Coronary artery (tissue), 2 donors: ENCODE results near the gene OSBPL2.

ENCODE experiments used
- DNase-seq: peaks from one replicate; pipeline ENCODE4 v3.0.0-alpha.2; 2017; ENCODE audit warnings: low spot score
- H3K27ac ChIP-seq, 2 donors: fragments of 200-600 bp; sonication (generic); one replicate each; pipeline ENCODE4 v1.5.1; 2016 to 2019
- H3K4me3 ChIP-seq: fragments of 200-600 bp; sonication (generic); 2 replicates; pipeline ENCODE4 v1.5.1; 2016; ENCODE audit warnings: mild to moderate bottlenecking, moderate library complexity
- TF ChIP-seq, protein P1 (sequence below): fragments of 200-600 bp; sonication (generic); IDR thresholded peaks from one replicate; pipeline ENCODE4 v1.5.1; 2019; ENCODE audit warnings: antibody characterized with exemption

Gene OSBPL2

DNA sequence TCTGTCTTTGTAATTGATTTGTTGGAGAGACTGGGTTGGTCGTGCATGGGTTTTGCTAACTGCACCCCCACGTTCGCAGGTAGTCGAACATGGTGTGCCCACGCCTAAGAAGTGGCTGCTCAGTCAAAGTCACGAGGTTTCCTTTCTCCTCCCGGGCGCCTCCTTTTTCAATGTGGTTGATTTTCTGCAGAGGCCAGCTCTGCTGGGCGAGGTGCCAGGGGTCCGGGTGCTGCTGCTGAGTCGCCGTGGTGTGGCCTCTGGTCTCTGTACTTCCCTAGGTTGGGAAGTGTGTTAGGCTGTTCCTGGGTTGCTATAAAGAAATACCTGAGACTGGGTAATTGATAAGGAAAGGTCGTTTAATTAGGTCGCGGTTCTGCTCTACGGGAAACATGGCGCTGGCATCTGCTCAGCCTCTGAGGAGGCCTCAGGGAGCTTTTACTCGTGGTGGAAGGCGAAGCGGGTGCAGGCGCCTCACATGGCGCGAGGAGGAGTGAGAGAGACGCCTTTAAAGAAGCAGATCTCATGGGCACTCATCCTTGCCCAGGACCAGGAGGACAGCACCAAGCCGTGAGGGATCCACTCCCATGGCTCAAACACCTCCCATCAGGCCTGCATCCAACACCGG lies 14.1 kb downstream of the OSBPL2 start:
- Histone ChIP-seq H3K27ac (no peak overlapping the region), H3K4me3 (no peak overlapping the region)
- TF ChIP-seq, protein P1, sequence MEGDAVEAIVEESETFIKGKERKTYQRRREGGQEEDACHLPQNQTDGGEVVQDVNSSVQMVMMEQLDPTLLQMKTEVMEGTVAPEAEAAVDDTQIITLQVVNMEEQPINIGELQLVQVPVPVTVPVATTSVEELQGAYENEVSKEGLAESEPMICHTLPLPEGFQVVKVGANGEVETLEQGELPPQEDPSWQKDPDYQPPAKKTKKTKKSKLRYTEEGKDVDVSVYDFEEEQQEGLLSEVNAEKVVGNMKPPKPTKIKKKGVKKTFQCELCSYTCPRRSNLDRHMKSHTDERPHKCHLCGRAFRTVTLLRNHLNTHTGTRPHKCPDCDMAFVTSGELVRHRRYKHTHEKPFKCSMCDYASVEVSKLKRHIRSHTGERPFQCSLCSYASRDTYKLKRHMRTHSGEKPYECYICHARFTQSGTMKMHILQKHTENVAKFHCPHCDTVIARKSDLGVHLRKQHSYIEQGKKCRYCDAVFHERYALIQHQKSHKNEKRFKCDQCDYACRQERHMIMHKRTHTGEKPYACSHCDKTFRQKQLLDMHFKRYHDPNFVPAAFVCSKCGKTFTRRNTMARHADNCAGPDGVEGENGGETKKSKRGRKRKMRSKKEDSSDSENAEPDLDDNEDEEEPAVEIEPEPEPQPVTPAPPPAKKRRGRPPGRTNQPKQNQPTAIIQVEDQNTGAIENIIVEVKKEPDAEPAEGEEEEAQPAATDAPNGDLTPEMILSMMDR: no peak
- no peak for DNase-seq

DNA sequence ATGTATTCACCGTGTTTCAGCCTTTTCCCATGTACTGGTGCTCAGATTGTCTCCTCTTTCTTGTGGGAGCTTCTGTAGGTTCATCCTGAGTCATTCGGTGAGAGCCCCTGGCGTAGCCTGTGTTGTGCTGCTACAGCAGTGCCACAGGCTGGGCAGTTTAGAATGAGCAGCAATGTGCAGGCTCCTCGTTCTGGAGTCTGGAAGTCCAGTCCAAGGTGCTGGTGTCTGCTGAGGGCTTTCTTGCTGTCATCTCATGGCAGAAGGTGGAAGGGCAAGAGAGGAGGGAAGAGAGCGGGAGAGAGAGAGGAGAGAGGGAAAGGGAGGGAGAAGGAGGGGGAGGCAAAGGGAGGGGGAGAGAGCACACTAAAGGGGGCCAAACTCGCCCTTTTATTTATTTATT lies 15.1 kb downstream of the OSBPL2 start:
- TF ChIP-seq, protein P1: no peak
- Histone ChIP-seq H3K27ac (no peak overlapping the region), H3K4me3 (no peak overlapping the region)
- DNase-seq: no peak

DNA sequence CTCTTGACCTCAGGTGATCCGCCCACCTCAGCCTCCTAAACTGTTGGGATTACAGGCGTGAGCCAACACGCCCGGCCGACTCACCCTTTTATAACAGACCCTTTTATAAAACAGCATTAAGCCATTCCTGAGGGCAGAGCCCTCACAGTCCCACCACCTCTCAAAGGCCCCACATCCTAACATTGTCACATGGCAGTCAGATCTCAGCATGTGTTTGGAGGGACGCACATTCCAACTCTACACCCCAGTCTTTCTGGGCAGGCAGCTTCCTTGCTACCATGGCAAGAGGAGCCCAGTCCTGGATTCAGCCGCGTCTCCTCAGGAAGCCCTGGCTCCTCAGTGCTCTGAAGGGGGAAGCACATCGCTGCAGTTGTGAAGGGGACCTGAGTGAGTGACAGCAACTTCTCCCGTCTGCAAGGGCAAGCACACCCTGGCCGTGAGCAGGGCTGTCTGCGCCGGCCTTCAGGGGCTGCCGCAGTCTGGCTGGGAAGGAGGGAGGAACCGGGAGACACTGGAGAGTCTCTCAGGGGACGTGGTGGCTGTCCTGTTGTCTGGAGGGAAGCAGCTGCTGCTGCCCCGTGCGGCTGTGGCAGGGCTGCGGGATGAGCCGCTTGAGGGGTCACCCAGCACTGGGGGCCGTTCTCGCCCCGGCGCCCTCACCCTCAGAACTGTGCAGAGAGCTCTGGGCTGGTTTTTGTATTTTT lies 15.9 kb downstream of the OSBPL2 start:
- TF ChIP-seq, protein P1: no peak
- DNase-seq: no peak

DNA sequence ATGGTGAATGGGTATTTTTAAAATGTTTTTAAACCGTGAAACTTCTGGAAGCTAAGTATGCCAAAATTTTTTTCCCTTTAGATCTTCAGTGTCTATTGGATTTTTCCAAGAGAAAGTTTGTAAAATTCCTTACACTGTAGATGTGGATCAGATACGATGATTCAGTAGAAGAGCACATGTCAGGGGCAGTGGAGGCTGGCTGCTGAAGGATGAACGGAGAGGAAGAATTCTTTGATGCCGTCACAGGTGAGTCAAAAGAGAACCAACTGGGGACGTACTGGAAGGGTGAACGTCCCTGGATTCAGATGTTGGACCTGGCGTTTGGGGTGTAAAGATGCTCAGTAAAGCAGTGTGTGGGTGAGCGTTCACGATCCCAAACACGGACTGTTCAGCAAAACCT lies 17.7 kb downstream of the OSBPL2 start:
- no peak for DNase-seq
- Histone ChIP-seq H3K4me3 (no peak overlapping the region), H3K27ac (no peak overlapping the region)
- TF ChIP-seq, protein P1: no peak

More for the DNA sequence above, 15.9 kb downstream of the OSBPL2 start:
- H3K27ac ChIP-seq: no peak overlapping the region
- H3K4me3 ChIP-seq: no peak overlapping the region

DNA sequence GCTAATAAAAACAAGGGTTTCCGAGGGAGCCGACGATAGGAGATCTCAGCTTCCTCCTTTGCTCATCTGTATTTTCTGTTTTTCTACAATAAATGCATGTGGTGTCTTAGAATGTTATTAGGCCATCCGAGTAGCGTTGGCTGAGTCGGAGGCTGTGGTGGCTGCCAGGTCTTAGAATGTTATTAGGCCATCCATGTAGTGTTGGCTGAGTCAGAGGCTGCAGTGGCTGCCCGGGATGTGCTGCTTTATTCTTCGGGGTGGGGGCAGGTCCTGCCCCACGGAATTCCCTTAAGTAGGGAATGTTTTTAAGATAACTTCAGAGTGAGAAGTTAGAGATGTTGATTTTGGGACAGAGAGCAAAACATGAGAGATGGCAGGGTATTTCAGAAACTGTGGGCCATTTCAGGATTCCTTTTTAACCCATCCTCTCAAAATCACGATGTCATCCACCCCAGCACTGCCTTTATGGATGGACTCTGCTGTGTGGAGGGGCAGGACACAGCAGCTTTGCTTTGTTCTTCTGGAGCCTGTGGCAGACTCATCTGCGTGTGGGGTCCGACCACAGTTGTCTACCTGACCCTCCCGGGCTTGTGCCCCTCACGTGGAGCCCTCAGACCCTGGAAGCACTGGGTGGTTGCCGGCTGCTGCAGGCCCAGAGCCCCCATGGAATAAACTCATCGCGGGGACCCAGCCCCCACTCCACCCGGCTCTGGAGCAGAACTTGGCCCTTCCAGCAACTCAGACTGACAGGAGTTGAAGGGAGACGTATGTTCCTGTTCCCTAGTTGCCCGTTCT lies 20.4 kb downstream of the OSBPL2 start:
- TF ChIP-seq, protein P1: no peak
- no peak for DNase-seq
- peak overlapping the region in 1 of 2 donors; percentile 60 for H3K27ac ChIP-seq
- no peak overlapping the region for H3K4me3 ChIP-seq

DNA sequence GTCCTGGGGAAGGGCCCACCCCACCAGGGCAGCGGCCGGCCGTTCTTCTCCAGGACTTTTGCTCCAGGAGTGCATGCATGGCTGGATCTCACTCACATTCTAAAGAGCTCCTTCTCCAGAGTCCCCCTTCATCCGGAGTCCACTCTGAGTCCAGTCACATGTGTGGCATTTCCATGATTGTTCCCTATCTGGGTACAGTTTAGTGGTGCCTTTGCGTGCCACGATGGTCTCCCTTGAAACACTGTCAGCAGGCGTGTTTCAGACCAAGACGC lies 20.9 kb downstream of the OSBPL2 start:
- DNase-seq: no peak
- TF ChIP-seq, protein P1: no peak
- peak overlapping the region in 1 of 2 donors; percentile 60 for H3K27ac ChIP-seq
- H3K4me3 ChIP-seq: no peak overlapping the region
